Suprapubic skin (tissue), 4 donors: ENCODE results near the gene STAC3.

Source experiments
- POLR2A ChIP-seq, 2 donors: fragments of 450-650 bp; IDR thresholded peaks; one replicate each; pipeline ENCODE4 v1.6.1; 2017; ENCODE audit warnings: antibody characterized with exemption in 2 of 2, mild to moderate bottlenecking in 2 of 2, moderate library complexity in 2 of 2
- POLR2AphosphoS5 ChIP-seq, 3 donors: sonication (generic); formaldehyde crosslinking; IDR thresholded peaks; one replicate each; pipeline ENCODE4 v1.6.1; 2017; ENCODE audit warnings: antibody characterized with exemption in 3 of 3
- TF ChIP-seq, protein P1 (sequence below), 2 donors: fragments of 200-600 bp in 1 of 2; fragments of 450-650 bp in 1 of 2; sonication (generic) in 1 of 2; IDR thresholded peaks; one replicate each; pipeline ENCODE4 v1.5.1; 2016 to 2019; ENCODE audit warnings: antibody characterized with exemption in 2 of 2, mild to moderate bottlenecking in 1 of 2, moderate library complexity in 1 of 2

DNA sequence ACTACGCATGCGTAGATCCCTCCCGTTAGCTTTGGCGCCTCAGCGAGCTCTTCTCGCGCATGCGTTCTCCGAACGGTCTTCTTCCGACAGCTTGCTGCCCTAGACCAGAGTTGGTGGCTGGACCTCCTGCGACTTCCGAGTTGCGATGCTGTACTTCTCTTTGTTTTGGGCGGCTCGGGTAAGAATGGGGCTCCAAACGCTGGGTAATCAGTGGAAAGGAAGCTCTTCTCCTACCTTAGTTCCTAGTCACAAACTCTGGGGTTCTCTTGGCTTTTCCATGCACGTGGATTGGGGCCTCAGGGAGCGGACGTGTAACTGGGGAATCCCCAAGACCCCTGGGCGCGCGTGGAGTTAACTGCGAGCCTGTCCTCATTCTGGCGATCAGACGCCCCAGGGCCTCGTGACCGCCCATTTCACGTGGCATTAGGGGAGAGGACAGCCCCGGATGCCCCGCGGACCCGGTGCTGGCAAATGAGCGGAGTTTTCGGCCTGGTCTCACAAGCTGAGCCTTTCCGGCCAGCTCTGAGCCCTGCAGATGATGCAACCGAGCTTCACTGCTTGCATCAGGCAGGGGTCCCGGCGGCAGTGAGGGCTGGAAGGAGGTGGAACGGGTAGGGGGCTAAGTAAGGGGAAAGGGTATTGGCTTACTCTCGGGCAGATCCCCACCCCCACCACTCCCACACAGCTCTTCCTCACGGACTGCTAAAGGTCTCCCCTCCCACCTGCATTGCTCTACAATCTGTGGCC, 21.2 kb downstream of the STAC3 start, which contains the start of gene SHMT2:
- TF ChIP-seq POLR2A (IDR thresholded peaks at IDR 0.05): no peak
- TF ChIP-seq, protein P1, sequence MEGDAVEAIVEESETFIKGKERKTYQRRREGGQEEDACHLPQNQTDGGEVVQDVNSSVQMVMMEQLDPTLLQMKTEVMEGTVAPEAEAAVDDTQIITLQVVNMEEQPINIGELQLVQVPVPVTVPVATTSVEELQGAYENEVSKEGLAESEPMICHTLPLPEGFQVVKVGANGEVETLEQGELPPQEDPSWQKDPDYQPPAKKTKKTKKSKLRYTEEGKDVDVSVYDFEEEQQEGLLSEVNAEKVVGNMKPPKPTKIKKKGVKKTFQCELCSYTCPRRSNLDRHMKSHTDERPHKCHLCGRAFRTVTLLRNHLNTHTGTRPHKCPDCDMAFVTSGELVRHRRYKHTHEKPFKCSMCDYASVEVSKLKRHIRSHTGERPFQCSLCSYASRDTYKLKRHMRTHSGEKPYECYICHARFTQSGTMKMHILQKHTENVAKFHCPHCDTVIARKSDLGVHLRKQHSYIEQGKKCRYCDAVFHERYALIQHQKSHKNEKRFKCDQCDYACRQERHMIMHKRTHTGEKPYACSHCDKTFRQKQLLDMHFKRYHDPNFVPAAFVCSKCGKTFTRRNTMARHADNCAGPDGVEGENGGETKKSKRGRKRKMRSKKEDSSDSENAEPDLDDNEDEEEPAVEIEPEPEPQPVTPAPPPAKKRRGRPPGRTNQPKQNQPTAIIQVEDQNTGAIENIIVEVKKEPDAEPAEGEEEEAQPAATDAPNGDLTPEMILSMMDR (IDR thresholded peaks at IDR 0.05): no peak
- no peak for TF ChIP-seq POLR2AphosphoS5 (IDR thresholded peaks at IDR 0.05)
